DND-41 (cell line): ENCODE results near the gene NPW.

Experiments
- EZH2 ChIP-seq: IDR thresholded peaks from 3 replicates; pipeline ENCODE4 v1.6.1; 2012; ENCODE audit warnings: borderline replicate concordance, low read depth, mild to moderate bottlenecking, moderate library complexity, low read length, inconsistent platforms; ENCODE audit not compliant: severe bottlenecking
- TF ChIP-seq, protein P1 (sequence below): IDR thresholded peaks from 2 replicates; pipeline ENCODE4 v1.5.1; 2012; ENCODE audit warnings: borderline replicate concordance, low read length, moderate library complexity, mild to moderate bottlenecking; ENCODE audit not compliant: poor library complexity, severe bottlenecking; ENCODE audit errors: extremely low read depth

- TF ChIP-seq, protein P1, sequence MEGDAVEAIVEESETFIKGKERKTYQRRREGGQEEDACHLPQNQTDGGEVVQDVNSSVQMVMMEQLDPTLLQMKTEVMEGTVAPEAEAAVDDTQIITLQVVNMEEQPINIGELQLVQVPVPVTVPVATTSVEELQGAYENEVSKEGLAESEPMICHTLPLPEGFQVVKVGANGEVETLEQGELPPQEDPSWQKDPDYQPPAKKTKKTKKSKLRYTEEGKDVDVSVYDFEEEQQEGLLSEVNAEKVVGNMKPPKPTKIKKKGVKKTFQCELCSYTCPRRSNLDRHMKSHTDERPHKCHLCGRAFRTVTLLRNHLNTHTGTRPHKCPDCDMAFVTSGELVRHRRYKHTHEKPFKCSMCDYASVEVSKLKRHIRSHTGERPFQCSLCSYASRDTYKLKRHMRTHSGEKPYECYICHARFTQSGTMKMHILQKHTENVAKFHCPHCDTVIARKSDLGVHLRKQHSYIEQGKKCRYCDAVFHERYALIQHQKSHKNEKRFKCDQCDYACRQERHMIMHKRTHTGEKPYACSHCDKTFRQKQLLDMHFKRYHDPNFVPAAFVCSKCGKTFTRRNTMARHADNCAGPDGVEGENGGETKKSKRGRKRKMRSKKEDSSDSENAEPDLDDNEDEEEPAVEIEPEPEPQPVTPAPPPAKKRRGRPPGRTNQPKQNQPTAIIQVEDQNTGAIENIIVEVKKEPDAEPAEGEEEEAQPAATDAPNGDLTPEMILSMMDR, result no peak
- TF ChIP-seq EZH2, result no peak
Observed at GRCh38 chr16:2048116-2048543, 28.5 kb downstream of the NPW start.
